MM.1S (cell line): ENCODE data around the gene LMLN.

Source experiments
- DNase-seq: peaks from one replicate; pipeline ENCODE4 v3.0.0-alpha.2; 2015
- H2AFZ ChIP-seq: fragments of 300-600 bp; sonication (generic); 2 replicates; pipeline ENCODE4 v1.6.0; 2016; ENCODE audit warnings: antibody characterized with exemption, low read length
- H3F3A ChIP-seq: fragments of 300-600 bp; sonication (generic); 2 replicates; pipeline ENCODE4 v1.6.1; 2016; ENCODE audit warnings: mild to moderate bottlenecking, antibody characterized with exemption, low read length, moderate library complexity, mixed read lengths; ENCODE audit not compliant: insufficient read depth
- H3K27ac ChIP-seq: fragments of 300-600 bp; sonication (generic); 2 replicates; pipeline ENCODE4 v1.5.1; 2016; ENCODE audit warnings: mild to moderate bottlenecking, low read length
- H3K27me3 ChIP-seq: fragments of 300-600 bp; sonication (generic); replicated peaks from 2 replicates; pipeline ENCODE4 v1.6.0; 2016; ENCODE audit warnings: low read length; ENCODE audit not compliant: insufficient read depth
- H3K36me3 ChIP-seq: fragments of 300-600 bp; sonication (generic); replicated peaks from 2 replicates; pipeline ENCODE4 v1.6.1; 2016; ENCODE audit warnings: mild to moderate bottlenecking, low read length, mixed read lengths; ENCODE audit not compliant: insufficient read depth
- H3K4me1 ChIP-seq: fragments of 300-600 bp; sonication (generic); 2 replicates; pipeline ENCODE4 v1.6.1; 2016; ENCODE audit warnings: low read length, mixed read lengths
- H3K4me2 ChIP-seq: fragments of 300-600 bp; sonication (generic); 2 replicates; pipeline ENCODE4 v1.6.0; 2016; ENCODE audit warnings: low read depth, low read length
- H3K4me3 ChIP-seq: fragments of 300-600 bp; sonication (generic); 2 replicates; pipeline ENCODE4 v1.5.1; 2016; ENCODE audit warnings: low read length, mixed read lengths
- H3K79me2 ChIP-seq: fragments of 300-600 bp; sonication (generic); 2 replicates; pipeline ENCODE4 v1.6.1; 2016; ENCODE audit warnings: mixed run types, low read length, mixed read lengths
- H3K9ac ChIP-seq: fragments of 300-600 bp; sonication (generic); 2 replicates; pipeline ENCODE4 v1.6.1; 2016; ENCODE audit warnings: low read length, mixed read lengths
- H3K9me2 ChIP-seq: fragments of 300-600 bp; sonication (generic); replicated peaks from 2 replicates; pipeline ENCODE4 v1.6.1; 2016; ENCODE audit warnings: mild to moderate bottlenecking, low read length, mixed read lengths; ENCODE audit not compliant: insufficient read depth
- H3K9me3 ChIP-seq: fragments of 300-600 bp; sonication (generic); replicated peaks from 2 replicates; pipeline ENCODE4 v1.6.1; 2016; ENCODE audit warnings: mild to moderate bottlenecking, low read length, mixed read lengths; ENCODE audit not compliant: insufficient read depth
- H4K20me1 ChIP-seq: fragments of 300-600 bp; sonication (generic); 2 replicates; pipeline ENCODE4 v1.6.1; 2016; ENCODE audit warnings: mild to moderate bottlenecking, low read length, moderate library complexity, mixed read lengths; ENCODE audit not compliant: insufficient read depth
- CTCF ChIP-seq: fragments of 300-600 bp; sonication (generic); IDR thresholded peaks from 2 replicates; pipeline ENCODE4 v1.5.1; 2016; ENCODE audit warnings: antibody characterized with exemption, low read length, mixed read lengths
- EZH2 ChIP-seq: fragments of 300-600 bp; sonication (generic); optimal IDR thresholded peaks from 2 replicates; pipeline ENCODE3; 2017; ENCODE audit warnings: low read depth, mild to moderate bottlenecking, antibody characterized with exemption, low read length, mixed read lengths
- EZH2phosphoT487 ChIP-seq: fragments of 300-600 bp; sonication (generic); IDR thresholded peaks from 2 replicates; pipeline ENCODE4 v1.6.1; 2018; ENCODE audit warnings: antibody characterized with exemption, low read length

Gene LMLN

GRCh38 chr3:198030125-198030524 lies 70.1 kb downstream of the LMLN start:
- Histone ChIP-seq H3K27ac (no peak overlapping the region), H3K4me3 (no peak overlapping the region), H3K79me2 (no peaks in the 10 kb centered on the region), H3K36me3 (no peaks in the 10 kb centered on the region), H2AFZ (no peak overlapping the region), H3K9me2 (no peaks in the 10 kb centered on the region), H4K20me1 (no peaks in the 10 kb centered on the region), H3K27me3 (no peaks in the 10 kb centered on the region), H3K4me2 (no peak overlapping the region), H3K9me3 (no peaks in the 10 kb centered on the region), H3K9ac (no peak overlapping the region), H3F3A (no peaks in the 10 kb centered on the region), H3K4me1 (no peaks in the 10 kb centered on the region)
- no peak for TF ChIP-seq EZH2
- TF ChIP-seq CTCF: no peak
- no peak for TF ChIP-seq EZH2phosphoT487
- DNase-seq: no peak

- H3K4me3 ChIP-seq: no peak overlapping the region
- no peaks in the 10 kb centered on the region for H4K20me1 ChIP-seq
- H3K36me3 ChIP-seq: no peaks in the 10 kb centered on the region
- no peaks in the 10 kb centered on the region for H3K9me2 ChIP-seq
- H3K9me3 ChIP-seq: no peaks in the 10 kb centered on the region
- no peaks in the 10 kb centered on the region for H3K27me3 ChIP-seq
- H3K9ac ChIP-seq: no peak overlapping the region
- DNase-seq: no peak
- no peak overlapping the region for H3K4me2 ChIP-seq
- H3K79me2 ChIP-seq: no peaks in the 10 kb centered on the region
- no peak overlapping the region for H3K27ac ChIP-seq
- H3F3A ChIP-seq: no peaks in the 10 kb centered on the region
- no peaks in the 10 kb centered on the region for H3K4me1 ChIP-seq
- H2AFZ ChIP-seq: no peak overlapping the region
- no peak for TF ChIP-seq EZH2
- no peak for TF ChIP-seq CTCF
- TF ChIP-seq EZH2phosphoT487: no peak
These were observed 70.7 kb downstream of the LMLN start for GRCh38 chr3:198030726-198031125.

GRCh38 chr3:198032039-198032936 lies 72.3 kb downstream of the LMLN start:
- Histone ChIP-seq H3K79me2 (no peaks in the 10 kb centered on the region), H3K9ac (no peak overlapping the region), H3F3A (no peaks in the 10 kb centered on the region), H3K4me2 (no peak overlapping the region), H3K4me3 (no peak overlapping the region), H4K20me1 (no peaks in the 10 kb centered on the region), H3K27ac (no peak overlapping the region), H3K9me3 (no peaks in the 10 kb centered on the region), H3K9me2 (no peaks in the 10 kb centered on the region), H2AFZ (no peak overlapping the region), H3K36me3 (no peaks in the 10 kb centered on the region), H3K27me3 (no peaks in the 10 kb centered on the region), H3K4me1 (no peaks in the 10 kb centered on the region)
- DNase-seq: no peak
- no peak for TF ChIP-seq EZH2
- no peak for TF ChIP-seq EZH2phosphoT487
- no peak for TF ChIP-seq CTCF
